Vagina (tissue), 2 donors: ENCODE measurements around the gene CFAP251. TPM values are rescaled to one million over a fixed set of nuclear protein-coding genes. Genes with fewer than 3 reads are reported as not detected.
A peak's percentile ranks its signal among the peaks of the same experiment; 100 is the strongest.

Experiments used
- DNase-seq, 2 donors: peaks; one replicate each; pipeline ENCODE4 v3.0.0-alpha.2; 2017; ENCODE audit errors: extremely low spot score in 2 of 2
- H3K27ac ChIP-seq: fragments of 200-600 bp; sonication (generic); one replicate; pipeline ENCODE4 v1.5.1; 2019
- H3K27me3 ChIP-seq: fragments of 200-600 bp; sonication (generic); one replicate; pipeline ENCODE4 v1.5.1; 2019
- H3K36me3 ChIP-seq, 2 donors: fragments of 200-600 bp; sonication (generic); one replicate each; pipeline ENCODE4 v1.5.1; 2017 to 2019
- H3K4me1 ChIP-seq: fragments of 200-600 bp; sonication (generic); one replicate; pipeline ENCODE4 v1.5.1; 2019
- H3K4me3 ChIP-seq, 2 donors: fragments of 200-600 bp; sonication (generic); 1 replicate in 1 of 2; 2 replicates in 1 of 2; pipeline ENCODE4 v1.5.1; 2016 to 2019
- H3K9me3 ChIP-seq: fragments of 200-600 bp; sonication (generic); one replicate; pipeline ENCODE4 v1.5.1; 2019
- POLR2A ChIP-seq, 2 donors: fragments of 450-650 bp; IDR thresholded peaks; one replicate each; pipeline ENCODE4 v1.6.1; 2017; ENCODE audit warnings: antibody characterized with exemption in 2 of 2, mild to moderate bottlenecking in 2 of 2, moderate library complexity in 2 of 2
- POLR2AphosphoS5 ChIP-seq, 2 donors: sonication (generic); formaldehyde crosslinking; IDR thresholded peaks; one replicate each; pipeline ENCODE4 v1.9.0; 2017; ENCODE audit warnings: antibody characterized with exemption in 2 of 2, mild to moderate bottlenecking in 2 of 2, low read depth in 1 of 2; ENCODE audit not compliant: insufficient read depth in 1 of 2
- intact Hi-C: fragments of 100-400 bp; cut with DNase I; formaldehyde crosslinking; loops from one replicate; pipeline ENCODE4 v1.15.1; 2023
- total RNA-seq: library from RNA; depleted of rRNA; stranded (reverse); fragments of >200 nt; gene quantifications from one replicate; pipeline ENCODE4 v1.2.3, GENCODE V29; 2016
- TF ChIP-seq, protein P1 (sequence below), 3 experiments: fragments of 450-650 bp in 2 of 3; fragments of 200-600 bp in 1 of 3; sonication (generic) in 1 of 3; IDR thresholded peaks; one replicate each; pipeline ENCODE4 v1.5.1; 2017 to 2019; ENCODE audit warnings: antibody characterized with exemption in 3 of 3, mild to moderate bottlenecking in 2 of 3, moderate library complexity in 2 of 3

CFAP251 gene
- total RNA-seq, 1 donor from 2014 or later, result 8.8 TPM

DNA sequence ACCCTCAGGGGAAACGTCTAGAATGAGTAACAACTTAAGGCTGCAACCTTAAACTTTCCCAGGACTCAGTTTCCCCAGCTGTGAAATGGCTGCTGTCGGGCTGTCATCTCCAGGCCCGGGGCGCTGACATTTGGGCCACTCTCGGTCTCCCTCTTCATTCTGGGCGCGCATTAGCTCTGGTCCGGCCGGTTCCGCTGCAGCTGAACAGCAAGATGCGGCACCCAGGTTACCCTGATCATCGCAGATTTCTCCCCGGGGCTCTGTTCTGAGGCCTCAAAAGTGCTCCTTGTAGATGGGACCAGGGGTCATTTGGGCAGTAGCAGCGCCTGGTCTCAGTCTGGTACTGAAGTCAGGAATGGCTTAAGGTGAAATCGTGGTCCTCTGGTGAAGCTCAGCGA is 102.4 kb downstream of the CFAP251 start:
- DNase-seq, result no peak
- peak overlapping the region; percentile 80 for H3K27ac ChIP-seq
- no peaks in the 10 kb centered on the region for H3K27me3 ChIP-seq
- H3K9me3 ChIP-seq, result no peaks in the 10 kb centered on the region
- peak overlapping the region; percentile 70 to 87 for H3K4me3 ChIP-seq
- H3K36me3 ChIP-seq, result no peaks in the 10 kb centered on the region
- intact Hi-C loops, result loop anchor here (5.0 to 10.0 kb wide), 2 partner anchors 106 to 1183 kb away; partner anchors contain the start of gene CFAP251
- H3K4me1 ChIP-seq, result peaks cover 23% of the 10 kb centered on the region
- TF ChIP-seq, protein P1, sequence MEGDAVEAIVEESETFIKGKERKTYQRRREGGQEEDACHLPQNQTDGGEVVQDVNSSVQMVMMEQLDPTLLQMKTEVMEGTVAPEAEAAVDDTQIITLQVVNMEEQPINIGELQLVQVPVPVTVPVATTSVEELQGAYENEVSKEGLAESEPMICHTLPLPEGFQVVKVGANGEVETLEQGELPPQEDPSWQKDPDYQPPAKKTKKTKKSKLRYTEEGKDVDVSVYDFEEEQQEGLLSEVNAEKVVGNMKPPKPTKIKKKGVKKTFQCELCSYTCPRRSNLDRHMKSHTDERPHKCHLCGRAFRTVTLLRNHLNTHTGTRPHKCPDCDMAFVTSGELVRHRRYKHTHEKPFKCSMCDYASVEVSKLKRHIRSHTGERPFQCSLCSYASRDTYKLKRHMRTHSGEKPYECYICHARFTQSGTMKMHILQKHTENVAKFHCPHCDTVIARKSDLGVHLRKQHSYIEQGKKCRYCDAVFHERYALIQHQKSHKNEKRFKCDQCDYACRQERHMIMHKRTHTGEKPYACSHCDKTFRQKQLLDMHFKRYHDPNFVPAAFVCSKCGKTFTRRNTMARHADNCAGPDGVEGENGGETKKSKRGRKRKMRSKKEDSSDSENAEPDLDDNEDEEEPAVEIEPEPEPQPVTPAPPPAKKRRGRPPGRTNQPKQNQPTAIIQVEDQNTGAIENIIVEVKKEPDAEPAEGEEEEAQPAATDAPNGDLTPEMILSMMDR (IDR thresholded peaks at IDR 0.05), result no peak

DNA sequence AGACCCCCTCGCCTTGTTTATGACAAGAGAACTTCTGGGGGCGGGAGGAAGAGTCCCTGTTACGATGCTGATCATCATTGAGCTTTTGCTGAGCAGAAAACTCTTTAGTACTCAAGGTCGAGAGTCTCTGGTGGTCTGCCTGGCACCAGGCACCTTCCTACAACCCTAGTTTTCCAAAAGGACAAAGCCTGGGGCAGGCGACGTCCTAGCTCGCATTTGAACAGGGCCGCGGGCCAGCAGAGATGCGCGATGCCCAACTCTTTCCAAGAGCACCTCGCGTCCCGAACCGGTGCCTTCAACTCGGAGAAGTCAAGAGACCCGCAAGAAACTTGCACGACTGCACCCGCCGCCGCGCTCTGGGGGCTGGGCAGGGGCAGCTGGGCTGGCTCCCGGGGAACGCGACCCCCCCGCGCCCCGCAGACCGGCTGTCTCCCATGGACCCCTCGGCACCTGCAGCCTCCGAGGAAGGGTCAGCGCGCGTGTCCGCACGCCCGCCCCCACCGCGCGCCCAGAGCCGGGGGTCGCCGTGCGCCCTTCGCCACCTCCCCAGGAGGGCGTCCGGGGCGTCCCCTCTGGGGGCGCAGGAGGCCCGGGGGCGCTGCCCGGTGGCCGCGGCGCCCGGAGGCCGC is 102.9 kb downstream of the CFAP251 start:
- Histone ChIP-seq H3K4me3 (peak overlapping the region; percentile 70 to 87), H3K27ac (peak overlapping the region; percentile 80), H3K4me1 (peaks cover 24% of the 10 kb centered on the region), H3K9me3 (no peaks in the 10 kb centered on the region), H3K36me3 (no peaks in the 10 kb centered on the region), H3K27me3 (no peaks in the 10 kb centered on the region)
- DNase-seq, result no peak
- intact Hi-C loops, result loop anchor here (5.0 to 10.0 kb wide), 2 partner anchors 107 to 1184 kb away; partner anchors contain the start of gene CFAP251
- TF ChIP-seq, protein P1 (IDR thresholded peaks at IDR 0.05), result no peak
- TF ChIP-seq POLR2A (IDR thresholded peaks at IDR 0.05), result no peak
- TF ChIP-seq POLR2AphosphoS5 (IDR thresholded peaks at IDR 0.05; ENCODE audit: insufficient read depth in 1 of 2, low read depth in 1 of 2), result no peak

DNA sequence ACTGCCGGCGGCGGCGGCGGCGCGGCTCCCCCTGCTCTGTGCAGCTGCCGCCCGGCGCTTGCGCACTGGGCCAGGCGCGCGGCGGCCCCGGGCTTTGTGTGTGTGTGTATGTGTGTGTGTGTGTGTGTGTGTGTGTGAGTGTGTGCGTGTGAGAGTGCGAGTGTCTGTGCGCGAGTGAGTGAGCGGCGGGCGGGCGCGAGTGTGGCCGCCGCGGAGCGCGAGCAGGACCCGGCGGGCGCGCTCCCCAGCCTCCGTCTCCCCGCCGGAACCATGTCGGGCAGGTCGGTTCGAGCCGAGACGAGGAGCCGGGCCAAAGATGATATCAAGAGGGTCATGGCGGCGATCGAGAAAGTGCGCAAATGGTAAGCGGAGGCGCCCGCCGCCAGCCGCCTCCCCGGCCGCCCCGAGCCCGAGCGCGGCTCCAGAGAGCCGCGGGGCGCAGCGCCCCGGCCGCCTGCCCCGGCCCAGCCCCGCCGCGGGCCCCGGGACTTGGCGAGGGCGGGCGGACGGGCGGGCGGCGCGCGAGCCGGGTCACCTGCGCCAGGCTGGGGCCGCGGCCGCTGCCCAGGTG is 103.5 kb downstream of the CFAP251 start, which contains the start of gene BCL7A:
BCL7A (plus strand) TSS at position 63 of the 571 bp plus-strand sequence; CDS start at position 271, 208 bp downstream.
- no peak for DNase-seq
- intact Hi-C loops, result loop anchor here (5.0 to 10.0 kb wide), 2 partner anchors 107 to 1185 kb away; partner anchors contain the start of gene CFAP251
- TF ChIP-seq POLR2AphosphoS5 (IDR thresholded peaks at IDR 0.05; ENCODE audit: insufficient read depth in 1 of 2, low read depth in 1 of 2), result no peak
- peak in 1 of 2 donors; percentile 30 for TF ChIP-seq POLR2A (IDR thresholded peaks at IDR 0.05)

DNA sequence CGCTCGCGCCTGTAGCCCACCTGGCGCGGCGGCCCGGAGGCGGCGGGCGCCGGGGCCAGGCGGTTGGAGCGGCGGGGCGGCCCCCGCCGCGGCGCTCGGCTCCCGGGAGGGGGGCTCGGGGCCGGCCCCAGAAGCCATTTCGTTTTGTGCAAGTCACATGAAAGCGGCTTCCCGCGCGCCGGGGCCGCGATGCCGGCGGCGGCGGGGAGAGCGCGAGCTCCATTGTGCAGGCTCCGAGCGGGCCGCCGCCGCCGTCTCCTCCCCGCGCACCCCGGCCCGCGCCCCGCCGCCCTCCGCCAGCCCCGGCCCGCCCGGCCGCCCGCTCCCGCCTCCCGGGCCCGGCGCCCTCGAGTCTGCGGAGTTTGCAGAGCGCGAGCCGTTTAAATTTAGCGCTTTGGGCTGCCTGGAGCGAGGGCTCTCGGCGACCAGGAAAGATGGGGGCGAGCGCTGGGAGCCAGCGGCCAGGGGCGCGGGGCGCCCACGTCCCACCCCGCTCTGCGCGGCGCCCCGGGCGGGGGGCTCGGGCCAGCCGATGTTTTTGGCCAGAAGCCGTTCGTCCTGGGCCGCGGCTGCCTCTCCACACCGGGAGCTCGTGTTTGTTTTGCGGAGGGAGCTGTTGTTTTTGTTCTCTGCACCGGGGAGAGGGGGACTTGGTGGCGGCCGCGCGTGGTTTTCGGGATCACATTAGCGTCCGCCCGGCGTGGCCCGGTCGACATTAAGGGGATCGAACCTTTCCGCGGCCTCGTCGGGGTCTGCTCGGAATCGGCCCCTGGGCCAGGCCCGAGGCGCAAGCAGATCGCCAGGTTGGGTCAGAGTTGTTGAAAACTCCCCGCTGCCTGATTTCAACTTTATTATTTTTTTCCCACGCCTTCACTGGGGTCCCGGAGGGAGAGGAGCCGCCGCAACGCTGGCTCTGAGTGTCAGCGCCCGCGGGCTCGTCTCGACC is 104.3 kb downstream of the CFAP251 start:
- TF ChIP-seq POLR2AphosphoS5 (IDR thresholded peaks at IDR 0.05; ENCODE audit: insufficient read depth in 1 of 2, low read depth in 1 of 2) (no peak), POLR2A (IDR thresholded peaks at IDR 0.05) (no peak)
- TF ChIP-seq, protein P1 (IDR thresholded peaks at IDR 0.05), result no peak
- Histone ChIP-seq H3K4me3 (peak overlapping the region; percentile 70 to 87), H3K27ac (peak overlapping the region; percentile 89), H3K4me1 (peaks cover 35% of the 10 kb centered on the region), H3K9me3 (no peaks in the 10 kb centered on the region), H3K36me3 (no peaks in the 10 kb centered on the region), H3K27me3 (no peaks in the 10 kb centered on the region)
- DNase-seq, result no peak
- intact Hi-C loops, result loop anchor here (5.0 to 10.0 kb wide), 2 partner anchors 108 to 1185 kb away; partner anchors contain the start of gene CFAP251

More for the DNA sequence above, 103.5 kb downstream of the CFAP251 start, which contains the start of gene BCL7A:
- Histone ChIP-seq H3K27ac (peak within 1 kb of the TSS; percentile 89), H3K4me1 (peaks cover 30% of the 10 kb centered on the region), H3K27me3 (no peaks in the 10 kb centered on the region), H3K4me3 (peak within 1 kb of the TSS; percentile 70 to 87), H3K9me3 (no peaks in the 10 kb centered on the region), H3K36me3 (no peaks in the 10 kb centered on the region)
